ENCODE results near the gene PPM1H.
A peak's percentile ranks its signal among the peaks of the same experiment; 100 is the strongest.

The PPM1H gene

DNA sequence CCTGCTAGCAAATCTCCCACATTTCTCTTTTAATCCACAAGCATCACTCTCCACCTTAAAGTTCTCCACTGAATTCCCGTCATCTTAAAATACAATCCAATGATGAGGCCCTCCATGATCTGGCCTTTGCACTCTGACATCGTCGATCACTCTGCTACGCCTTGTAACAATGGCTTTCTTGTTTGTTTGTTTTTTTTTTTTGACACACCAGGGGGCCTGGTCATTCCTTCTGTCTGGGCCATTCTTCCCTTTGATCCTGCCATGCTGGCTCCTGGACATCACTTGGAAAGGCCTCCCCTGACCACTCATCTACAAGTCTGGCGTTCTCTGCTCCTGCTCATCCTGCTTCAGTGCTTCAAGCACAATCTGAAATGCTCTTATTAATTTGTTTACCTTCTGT is 233.5 kb downstream of the PPM1H start:
- Histone ChIP-seq H3K4me3 (ENCODE audit: low read length) (no peak overlapping the region), H3K9ac (ENCODE audit: low read length) (no peak overlapping the region), H3K9me3 (ENCODE audit: control insufficient read depth, low read length) (no peaks in the 10 kb centered on the region), H3K36me3 (ENCODE audit: control insufficient read depth, insufficient read depth, low read length, severe bottlenecking) (no peaks in the 10 kb centered on the region), H3K4me1 (ENCODE audit: control insufficient read depth, insufficient read depth, low read length) (peaks cover 75% of the 10 kb centered on the region), H3K27me3 (replicated peaks; ENCODE audit: control insufficient read depth, insufficient read depth, low read length) (no peaks in the 10 kb centered on the region)
- DNase-seq (ENCODE audit: low read depth) = no peak

DNA sequence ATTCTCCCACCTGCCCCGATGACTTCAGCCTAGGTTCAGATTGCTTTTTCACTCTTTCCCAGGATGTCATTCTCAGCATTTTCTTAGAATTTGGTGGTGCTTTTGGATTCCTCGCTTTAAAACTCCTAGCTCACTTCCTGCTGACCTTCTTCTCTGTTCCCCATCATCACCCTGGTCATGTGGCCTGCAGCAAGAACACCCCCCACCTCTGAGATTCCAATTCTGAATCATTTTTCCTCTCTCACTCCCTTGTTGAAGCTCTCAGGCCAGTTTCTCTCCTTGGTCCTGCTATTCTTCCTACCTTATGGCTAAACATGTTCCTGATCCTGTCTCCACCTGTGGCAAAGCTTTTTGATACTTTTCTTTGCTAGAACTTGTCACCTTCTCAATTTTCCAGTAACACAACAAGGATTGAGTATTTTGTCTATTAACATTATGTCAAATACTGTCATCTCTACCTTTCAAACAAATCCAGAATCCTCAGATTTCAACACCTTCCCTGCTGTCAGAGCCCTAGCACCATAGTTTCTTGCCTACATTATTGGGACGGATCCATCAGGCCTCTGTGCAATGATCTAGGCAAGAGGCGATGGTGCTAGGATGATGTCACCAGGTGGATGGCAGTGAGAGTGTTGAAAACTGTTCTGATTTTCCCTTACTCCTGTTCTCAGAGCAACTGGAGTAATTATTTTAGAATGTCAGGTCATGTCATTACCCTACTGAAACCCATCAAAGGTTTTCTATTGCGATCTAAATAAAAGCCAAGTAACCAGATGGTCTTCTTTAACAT is 234.7 kb downstream of the PPM1H start:
- Histone ChIP-seq H3K4me3 (ENCODE audit: low read length) (no peak overlapping the region), H3K9ac (ENCODE audit: low read length) (no peak overlapping the region), H3K27me3 (replicated peaks; ENCODE audit: control insufficient read depth, insufficient read depth, low read length) (no peaks in the 10 kb centered on the region), H3K9me3 (ENCODE audit: control insufficient read depth, low read length) (no peaks in the 10 kb centered on the region), H3K36me3 (ENCODE audit: control insufficient read depth, insufficient read depth, low read length, severe bottlenecking) (no peaks in the 10 kb centered on the region), H3K4me1 (ENCODE audit: control insufficient read depth, insufficient read depth, low read length) (peaks cover 75% of the 10 kb centered on the region)
- no peak for DNase-seq (ENCODE audit: low read depth)

DNA sequence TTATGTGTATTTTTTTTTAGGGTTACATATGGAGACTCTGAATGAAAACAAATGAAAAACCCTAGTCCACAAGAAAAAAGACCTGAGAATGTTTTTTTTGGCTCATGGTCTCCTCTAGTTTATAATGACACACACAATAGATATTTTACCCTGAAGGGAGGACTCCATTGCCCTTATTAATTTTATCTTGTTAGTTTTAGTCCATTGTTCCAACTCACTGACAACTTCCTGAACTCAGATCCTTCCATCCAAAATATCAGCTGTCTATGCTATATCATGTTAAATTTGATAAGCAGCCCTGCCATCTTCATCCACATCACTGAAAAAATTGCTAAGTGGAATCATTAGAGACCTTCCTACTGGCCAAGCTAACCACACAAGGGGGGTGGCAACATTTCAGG is 236.2 kb downstream of the PPM1H start:
- peak; percentile 69 for DNase-seq (ENCODE audit: low read depth)

DNA sequence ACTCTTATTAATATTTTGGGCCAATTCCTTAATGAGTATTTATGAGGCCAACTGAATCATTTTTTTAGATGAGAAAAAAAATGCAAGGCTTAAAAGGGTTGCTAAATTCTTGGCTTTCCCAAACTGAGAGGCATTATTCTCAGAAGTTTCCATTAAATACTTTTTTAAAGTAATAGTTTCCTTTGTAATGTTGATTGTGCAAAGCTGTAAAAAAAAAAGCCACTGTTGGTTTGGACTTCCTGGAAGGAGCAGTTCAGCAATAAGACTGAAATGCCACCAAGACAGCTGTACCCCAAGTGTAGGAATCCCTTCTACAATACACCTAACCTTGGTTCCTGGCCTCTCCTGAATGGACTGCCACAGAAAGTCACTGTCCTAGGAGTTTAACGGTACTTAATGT is 237.1 kb downstream of the PPM1H start:
- peak; percentile 47 for DNase-seq (ENCODE audit: low read depth)
- H3K4me1 ChIP-seq (ENCODE audit: control insufficient read depth, insufficient read depth, low read length) = peaks cover 59% of the 10 kb centered on the region
- no peaks in the 10 kb centered on the region for H3K9me3 ChIP-seq (ENCODE audit: control insufficient read depth, low read length)
- H3K4me3 ChIP-seq (ENCODE audit: low read length) = no peak overlapping the region
- peak overlapping the region; percentile 65 for H3K9ac ChIP-seq (ENCODE audit: low read length)
- H3K27me3 ChIP-seq (replicated peaks; ENCODE audit: control insufficient read depth, insufficient read depth, low read length) = no peaks in the 10 kb centered on the region
- H3K36me3 ChIP-seq (ENCODE audit: control insufficient read depth, insufficient read depth, low read length, severe bottlenecking) = no peaks in the 10 kb centered on the region

More for the DNA sequence above, 236.2 kb downstream of the PPM1H start:
- peaks cover 59% of the 10 kb centered on the region for H3K4me1 ChIP-seq (ENCODE audit: control insufficient read depth, insufficient read depth, low read length)
- H3K9ac ChIP-seq (ENCODE audit: low read length) = peak overlapping the region; percentile 46
- no peak overlapping the region for H3K4me3 ChIP-seq (ENCODE audit: low read length)
- H3K9me3 ChIP-seq (ENCODE audit: control insufficient read depth, low read length) = no peaks in the 10 kb centered on the region
- no peaks in the 10 kb centered on the region for H3K27me3 ChIP-seq (replicated peaks; ENCODE audit: control insufficient read depth, insufficient read depth, low read length)
- H3K36me3 ChIP-seq (ENCODE audit: control insufficient read depth, insufficient read depth, low read length, severe bottlenecking) = no peaks in the 10 kb centered on the region

DNA sequence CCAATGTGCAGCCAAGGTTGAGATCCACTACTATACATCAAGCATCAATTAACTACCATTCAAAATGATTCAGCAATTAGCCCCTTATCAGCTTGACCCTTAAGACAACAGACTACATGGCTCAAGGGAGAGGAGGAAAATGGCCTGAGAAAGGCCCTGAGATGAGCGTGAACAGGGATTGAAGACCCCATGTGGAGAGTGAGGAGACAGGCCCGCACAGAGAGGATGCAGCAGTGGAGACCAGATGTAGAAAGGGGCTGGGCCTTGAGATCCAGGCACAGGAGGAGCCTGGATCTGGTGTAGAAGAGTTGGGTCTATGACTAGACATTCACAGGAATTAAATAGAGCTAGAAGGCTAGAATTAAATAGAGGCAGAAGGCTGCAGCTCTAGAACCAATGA is 239.3 kb downstream of the PPM1H start:
- DNase-seq (ENCODE audit: low read depth) = no peak
- H3K9me3 ChIP-seq (ENCODE audit: control insufficient read depth, low read length) = no peaks in the 10 kb centered on the region
- no peak overlapping the region for H3K9ac ChIP-seq (ENCODE audit: low read length)
- no peak overlapping the region for H3K4me3 ChIP-seq (ENCODE audit: low read length)
- peaks cover 49% of the 10 kb centered on the region for H3K4me1 ChIP-seq (ENCODE audit: control insufficient read depth, insufficient read depth, low read length)
- H3K36me3 ChIP-seq (ENCODE audit: control insufficient read depth, insufficient read depth, low read length, severe bottlenecking) = no peaks in the 10 kb centered on the region
- no peaks in the 10 kb centered on the region for H3K27me3 ChIP-seq (replicated peaks; ENCODE audit: control insufficient read depth, insufficient read depth, low read length)

DNA sequence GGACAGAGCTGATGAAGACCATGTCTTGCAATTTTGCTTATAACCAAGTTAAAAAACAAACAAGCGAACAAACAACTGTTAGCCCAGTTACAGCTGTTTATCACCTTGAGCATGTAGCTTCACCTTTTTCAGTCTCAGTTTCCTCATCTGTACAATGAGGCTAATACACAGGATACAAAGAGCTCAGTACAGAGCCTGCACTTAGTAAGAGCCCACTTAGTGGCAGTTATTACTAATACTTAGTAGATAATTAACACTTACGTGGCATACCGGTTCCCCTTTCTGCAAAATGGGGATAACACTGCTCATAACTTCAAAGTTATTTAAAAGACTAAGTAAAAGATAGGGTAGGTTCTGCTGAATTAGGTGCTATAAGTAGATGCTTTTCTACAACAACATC is 240.3 kb downstream of the PPM1H start:
- H3K9me3 ChIP-seq (ENCODE audit: control insufficient read depth, low read length) = no peaks in the 10 kb centered on the region
- H3K4me1 ChIP-seq (ENCODE audit: control insufficient read depth, insufficient read depth, low read length) = peaks cover 41% of the 10 kb centered on the region
- no peaks in the 10 kb centered on the region for H3K36me3 ChIP-seq (ENCODE audit: control insufficient read depth, insufficient read depth, low read length, severe bottlenecking)
- H3K9ac ChIP-seq (ENCODE audit: low read length) = no peak overlapping the region
- no peaks in the 10 kb centered on the region for H3K27me3 ChIP-seq (replicated peaks; ENCODE audit: control insufficient read depth, insufficient read depth, low read length)
- no peak for DNase-seq (ENCODE audit: low read depth)
- no peak overlapping the region for H3K4me3 ChIP-seq (ENCODE audit: low read length)

DNA sequence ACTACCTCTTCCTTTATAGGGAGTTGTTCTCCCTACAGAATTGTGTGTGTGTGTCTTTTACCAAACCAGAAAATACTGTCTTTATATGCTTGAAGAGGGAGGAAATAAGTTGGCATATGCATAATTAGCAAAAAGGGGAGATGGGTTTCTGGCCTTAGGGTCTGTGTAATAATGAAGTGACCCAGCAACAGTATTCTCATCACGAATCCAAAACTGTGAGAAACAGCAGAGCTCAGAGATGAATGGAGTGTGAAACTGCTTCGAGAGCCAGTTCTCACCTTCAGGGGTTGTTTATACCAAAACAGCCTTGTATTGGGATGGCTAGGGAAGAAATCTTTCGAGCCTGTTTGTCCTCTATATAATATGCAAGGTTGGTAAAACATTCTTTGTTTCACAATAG is 240.8 kb downstream of the PPM1H start:
- Histone ChIP-seq H3K36me3 (ENCODE audit: control insufficient read depth, insufficient read depth, low read length, severe bottlenecking) (no peaks in the 10 kb centered on the region), H3K9ac (ENCODE audit: low read length) (peak overlapping the region; percentile 56), H3K4me3 (ENCODE audit: low read length) (no peak overlapping the region), H3K9me3 (ENCODE audit: control insufficient read depth, low read length) (no peaks in the 10 kb centered on the region), H3K4me1 (ENCODE audit: control insufficient read depth, insufficient read depth, low read length) (peaks cover 42% of the 10 kb centered on the region), H3K27me3 (replicated peaks; ENCODE audit: control insufficient read depth, insufficient read depth, low read length) (no peaks in the 10 kb centered on the region)
- DNase-seq (ENCODE audit: low read depth) = no peak

DNA sequence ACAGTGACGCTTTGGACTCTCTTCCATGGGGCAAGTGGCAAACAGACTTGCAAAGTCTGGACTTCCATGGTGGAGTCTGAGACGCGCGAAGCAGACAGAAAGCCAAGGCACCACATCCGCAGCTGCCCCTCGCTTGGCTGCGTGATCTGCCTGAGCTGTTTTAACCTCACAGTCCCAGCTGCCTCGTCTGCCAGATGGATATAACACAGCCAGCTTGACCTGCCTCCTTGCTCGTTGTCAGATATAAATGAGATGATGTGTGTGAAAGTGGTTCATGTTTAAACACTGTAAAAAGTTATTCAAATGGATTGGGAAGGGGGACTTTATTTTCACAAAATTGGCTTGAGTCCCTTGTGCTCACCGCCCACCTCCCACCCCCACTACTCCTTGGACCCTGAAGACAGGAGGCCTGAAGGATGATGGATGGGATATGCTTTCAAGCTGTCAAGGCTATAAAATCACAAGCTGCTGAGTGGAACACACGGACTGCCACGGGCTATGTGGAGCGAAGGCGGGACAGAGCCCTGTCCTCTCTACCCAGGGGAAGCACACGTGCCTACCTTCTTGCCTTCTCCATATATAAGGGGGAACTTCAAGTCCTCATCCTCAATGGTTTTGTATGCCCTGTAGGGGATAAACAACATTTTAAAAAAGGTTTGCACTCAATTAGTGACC is 241.4 kb downstream of the PPM1H start:
- Histone ChIP-seq H3K4me3 (ENCODE audit: low read length) (no peak overlapping the region), H3K27me3 (replicated peaks; ENCODE audit: control insufficient read depth, insufficient read depth, low read length) (no peaks in the 10 kb centered on the region), H3K4me1 (ENCODE audit: control insufficient read depth, insufficient read depth, low read length) (peaks cover 41% of the 10 kb centered on the region), H3K9me3 (ENCODE audit: control insufficient read depth, low read length) (no peaks in the 10 kb centered on the region), H3K9ac (ENCODE audit: low read length) (peak overlapping the region; percentile 56), H3K36me3 (ENCODE audit: control insufficient read depth, insufficient read depth, low read length, severe bottlenecking) (no peaks in the 10 kb centered on the region)
- DNase-seq (ENCODE audit: low read depth) = no peak

DNA sequence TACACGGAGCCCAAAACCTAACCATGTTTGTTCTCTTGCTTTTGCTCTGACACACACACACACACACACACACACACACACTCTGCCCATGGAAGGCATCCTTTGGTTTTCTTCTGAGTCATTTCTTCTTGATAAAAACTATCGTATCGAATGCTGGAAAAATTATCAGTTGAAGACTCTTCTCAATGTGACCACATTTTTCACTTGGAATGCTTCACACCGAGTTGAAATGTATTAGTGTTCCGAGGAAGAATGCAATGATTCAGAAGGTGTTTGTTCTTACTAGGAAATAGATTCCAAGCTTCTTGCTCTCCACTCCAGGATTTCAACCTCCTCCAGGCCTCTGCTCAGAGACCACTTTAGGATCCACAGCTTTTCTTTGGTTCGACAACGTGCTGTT is 242.1 kb downstream of the PPM1H start:
- Histone ChIP-seq H3K4me3 (ENCODE audit: low read length) (no peak overlapping the region), H3K9me3 (ENCODE audit: control insufficient read depth, low read length) (no peaks in the 10 kb centered on the region), H3K36me3 (ENCODE audit: control insufficient read depth, insufficient read depth, low read length, severe bottlenecking) (no peaks in the 10 kb centered on the region), H3K4me1 (ENCODE audit: control insufficient read depth, insufficient read depth, low read length) (peaks cover 35% of the 10 kb centered on the region), H3K9ac (ENCODE audit: low read length) (peak overlapping the region; percentile 56), H3K27me3 (replicated peaks; ENCODE audit: control insufficient read depth, insufficient read depth, low read length) (no peaks in the 10 kb centered on the region)
- peak; percentile 23 for DNase-seq (ENCODE audit: low read depth)

DNA sequence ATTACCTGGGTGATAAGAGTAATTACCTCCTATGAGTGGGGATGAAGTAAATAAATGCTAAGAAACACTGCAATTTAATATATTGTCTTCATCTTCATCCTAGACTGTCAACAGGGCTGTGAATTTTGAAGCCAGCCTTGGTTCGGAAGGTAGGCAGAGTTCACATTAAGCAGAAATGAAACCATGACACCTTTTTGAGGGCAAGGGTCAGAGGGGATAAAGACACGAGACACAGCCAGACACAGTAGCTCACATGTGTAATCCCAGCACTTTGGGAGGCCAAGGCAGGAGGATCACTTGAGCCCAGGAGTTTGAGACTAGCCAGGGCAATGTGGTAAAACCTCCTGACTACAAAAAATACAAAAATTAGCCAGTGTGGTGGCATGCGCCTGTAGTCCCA is 243.6 kb downstream of the PPM1H start:
- H3K27me3 ChIP-seq (replicated peaks; ENCODE audit: control insufficient read depth, insufficient read depth, low read length) = no peaks in the 10 kb centered on the region

DNA sequence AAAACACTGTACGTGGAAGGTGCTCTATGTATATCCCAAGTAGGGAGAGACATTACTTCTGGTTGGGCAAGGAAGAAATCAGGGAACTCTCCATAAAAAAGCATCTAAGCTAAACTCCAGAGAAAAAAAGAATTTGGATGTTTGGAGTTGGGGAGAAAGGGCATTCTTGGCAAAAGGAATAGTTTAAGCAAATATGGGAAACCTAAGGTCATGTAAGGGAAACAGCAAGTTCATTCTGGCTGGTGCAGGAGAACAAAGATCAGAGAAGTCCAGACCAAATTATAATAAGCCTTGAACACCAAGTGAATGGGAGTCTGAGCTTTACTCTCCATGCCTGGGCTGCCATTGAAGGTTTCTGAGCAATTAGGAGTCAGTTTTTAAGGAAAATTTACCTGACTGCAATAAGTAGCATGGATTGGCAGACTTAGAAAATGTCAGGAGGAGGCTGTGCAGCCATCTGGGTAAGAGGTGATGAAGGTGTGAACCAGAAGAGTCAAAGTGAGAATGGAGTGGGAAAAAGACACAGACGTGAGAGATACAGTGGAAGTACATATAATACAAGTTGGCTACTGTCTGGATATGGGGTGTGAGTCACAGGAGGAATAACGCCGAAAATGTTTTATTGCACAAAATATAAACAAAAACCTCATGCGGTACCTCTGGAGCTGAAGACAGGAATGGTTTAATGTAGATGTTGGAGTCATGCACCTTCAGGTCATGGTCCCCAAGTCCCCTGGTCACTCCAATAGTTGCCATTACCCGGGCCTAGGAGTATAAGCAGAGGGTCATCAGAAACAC is 245.7 kb downstream of the PPM1H start:
- Histone ChIP-seq H3K4me1 (ENCODE audit: control insufficient read depth, insufficient read depth, low read length) (peaks cover 51% of the 10 kb centered on the region), H3K4me3 (ENCODE audit: low read length) (no peak overlapping the region), H3K36me3 (ENCODE audit: control insufficient read depth, insufficient read depth, low read length, severe bottlenecking) (no peaks in the 10 kb centered on the region), H3K9me3 (ENCODE audit: control insufficient read depth, low read length) (no peaks in the 10 kb centered on the region), H3K9ac (ENCODE audit: low read length) (no peak overlapping the region), H3K27me3 (replicated peaks; ENCODE audit: control insufficient read depth, insufficient read depth, low read length) (no peaks in the 10 kb centered on the region)
- DNase-seq (ENCODE audit: low read depth) = no peak

More for the DNA sequence above, 243.6 kb downstream of the PPM1H start:
- Histone ChIP-seq H3K4me3 (ENCODE audit: low read length) (no peak overlapping the region), H3K9me3 (ENCODE audit: control insufficient read depth, low read length) (no peaks in the 10 kb centered on the region), H3K4me1 (ENCODE audit: control insufficient read depth, insufficient read depth, low read length) (peaks cover 38% of the 10 kb centered on the region), H3K36me3 (ENCODE audit: control insufficient read depth, insufficient read depth, low read length, severe bottlenecking) (no peaks in the 10 kb centered on the region), H3K9ac (ENCODE audit: low read length) (no peak overlapping the region)
- DNase-seq (ENCODE audit: low read depth) = no peak

Data from adipocyte (in vitro differentiated cells).